ENCODE measurements around the gene GMDS. TPM values are rescaled to one million over a fixed set of nuclear protein-coding genes. Genes with fewer than 3 reads are reported as not detected.
A peak's percentile ranks its signal among the peaks of the same experiment; 100 is the strongest.

GMDS gene
- total and polyA plus RNA-seq, 2 of the 13 experiments (the other 11 are each of a cell fraction or from before 2014, with no cell fraction given) = 64.4 to 112 TPM

GRCh38 chr6:2245103-2245876 lies at the start of gene GMDS (continued):
- peak; percentile 19; the same call in 1 of the 2 replicates for TF ChIP-seq PRDM15 (CRISPR knock-in tag; IDR thresholded peaks at IDR 0.05)
- TF ChIP-seq ZNF296 (CRISPR knock-in tag; conservative IDR thresholded peaks at IDR 0.05) = peak; percentile 91; the same call in 1 of the 2 replicates
- peak; percentile 93; the same call in 1 of the 2 replicates for TF ChIP-seq SMAD1 (CRISPR knock-in tag; IDR thresholded peaks at IDR 0.05; ENCODE audit: borderline replicate concordance, low read depth)
- TF ChIP-seq BCL3 (CRISPR knock-in tag; IDR thresholded peaks at IDR 0.05) = peak; percentile 74
- no peak for TF ChIP-seq FOXP4 (CRISPR knock-in tag; IDR thresholded peaks at IDR 0.05)
- TF ChIP-seq REL (CRISPR knock-in tag; conservative IDR thresholded peaks at IDR 0.05) = no peak; the same call in 1 of the 2 replicates
- peak; percentile 3; the same call in 1 of the 2 replicates for TF ChIP-seq STAG1 (CRISPR knock-in tag; IDR thresholded peaks at IDR 0.05)
- peak; percentile 13; the same call in 1 of the 2 replicates for TF ChIP-seq ZNF773 (CRISPR knock-in tag; IDR thresholded peaks at IDR 0.05; ENCODE audit: borderline replicate concordance)
- no peak for TF ChIP-seq GMEB2 (CRISPR knock-in tag; IDR thresholded peaks at IDR 0.05; ENCODE audit: low read depth)
- TF ChIP-seq ARNT (IDR thresholded peaks at IDR 0.05) = no peak
- 0 out of 2 replicates have a peak, but pooled peaks have one; percentile 3 for TF ChIP-seq ZNF609 (CRISPR knock-in tag; IDR thresholded peaks at IDR 0.05; ENCODE audit: borderline replicate concordance)
- TF ChIP-seq MYC (CRISPR knock-in tag; IDR thresholded peaks at IDR 0.05; ENCODE audit: borderline replicate concordance) = peak; percentile 74
